WTC11 (cell line): ENCODE data around the gene ZNF556. TPM values are rescaled to one million over a fixed set of nuclear protein-coding genes. Genes with fewer than 3 reads are reported as not detected.

Experiments used
- CREM ChIP-seq: sonication (generic); formaldehyde crosslinking; IDR thresholded peaks from 2 replicates; pipeline ENCODE4 v1.8.1; 2022; ENCODE audit warnings: mild to moderate bottlenecking, missing genetic modification reagents, moderate library complexity
- E2F5 ChIP-seq: sonication (generic); formaldehyde crosslinking; IDR thresholded peaks from 2 replicates; pipeline ENCODE4 v1.8.1; 2022; ENCODE audit warnings: mild to moderate bottlenecking, moderate library complexity, missing genetic modification reagents
- EMX1 ChIP-seq: fragments of 250-450 bp; sonication (Bioruptor Pico); IDR thresholded peaks from 2 replicates; pipeline ENCODE4 v1.8.0; 2021; ENCODE audit warnings: mild to moderate bottlenecking
- FOXP1 ChIP-seq: sonication (generic); formaldehyde crosslinking; IDR thresholded peaks from 2 replicates; pipeline ENCODE4 v1.8.0; 2022; ENCODE audit warnings: missing genetic modification reagents, mild to moderate bottlenecking, moderate library complexity, borderline replicate concordance
- GTF2I ChIP-seq: fragments of 250-450 bp; sonication (Bioruptor Pico); conservative IDR thresholded peaks from 2 replicates; pipeline ENCODE4 v1.4.0; 2021; ENCODE audit warnings: mild to moderate bottlenecking
- IRF1 ChIP-seq: sonication (generic); formaldehyde crosslinking; IDR thresholded peaks from 2 replicates; pipeline ENCODE4 v1.8.0; 2023; ENCODE audit warnings: missing genetic modification reagents
- JAZF1 ChIP-seq: fragments of 250-450 bp; sonication (Bioruptor Pico); IDR thresholded peaks from 2 replicates; pipeline ENCODE4 v1.9.0; 2021; ENCODE audit warnings: moderate library complexity, mild to moderate bottlenecking, inconsistent platforms
- JUN ChIP-seq: sonication (generic); formaldehyde crosslinking; IDR thresholded peaks from 2 replicates; pipeline ENCODE4 v1.8.0; 2023; ENCODE audit warnings: mild to moderate bottlenecking, missing genetic modification reagents
- KAT7 ChIP-seq: sonication (generic); formaldehyde crosslinking; IDR thresholded peaks from 2 replicates; pipeline ENCODE4 v1.8.1; 2023; ENCODE audit warnings: missing genetic modification reagents, mild to moderate bottlenecking, borderline replicate concordance
- NR2C2 ChIP-seq: sonication (generic); formaldehyde crosslinking; IDR thresholded peaks from 2 replicates; pipeline ENCODE4 v1.8.0; 2022; ENCODE audit warnings: mild to moderate bottlenecking, missing genetic modification reagents
- RORB ChIP-seq: fragments of 250-450 bp; sonication (Bioruptor Pico); IDR thresholded peaks from 2 replicates; pipeline ENCODE4 v1.9.0; 2021; ENCODE audit warnings: mild to moderate bottlenecking
- TP53 ChIP-seq: sonication (generic); formaldehyde crosslinking; IDR thresholded peaks from 2 replicates; pipeline ENCODE4 v1.8.1; 2023; ENCODE audit warnings: mild to moderate bottlenecking, missing genetic modification reagents
- ZNF121 ChIP-seq: sonication (generic); formaldehyde crosslinking; IDR thresholded peaks from 2 replicates; pipeline ENCODE4 v1.8.0; 2023; ENCODE audit warnings: missing genetic modification reagents
- ZNF263 ChIP-seq: sonication (generic); formaldehyde crosslinking; IDR thresholded peaks from 2 replicates; pipeline ENCODE4 v1.8.1; 2022; ENCODE audit warnings: low read depth, mild to moderate bottlenecking, moderate library complexity, missing genetic modification reagents
- ZNF512 ChIP-seq: sonication (generic); formaldehyde crosslinking; IDR thresholded peaks from 2 replicates; pipeline ENCODE4 v1.8.1; 2022; ENCODE audit warnings: missing genetic modification reagents, borderline replicate concordance
- total RNA-seq: library from RNA; stranded (reverse); gene quantifications from 3 replicates; pipeline ENCODE4 v1.2.3, GENCODE V29; 2021
- TF ChIP-seq, protein P1 (sequence below): sonication (generic); formaldehyde crosslinking; IDR thresholded peaks from 2 replicates; pipeline ENCODE4 v1.8.0; 2023; ENCODE audit warnings: missing genetic modification reagents, mild to moderate bottlenecking, borderline replicate concordance
- TF ChIP-seq, protein P2 (sequence below): sonication (generic); formaldehyde crosslinking; IDR thresholded peaks from 2 replicates; pipeline ENCODE4 v1.8.1; 2023; ENCODE audit warnings: mild to moderate bottlenecking, moderate library complexity, missing genetic modification reagents
- TF ChIP-seq, protein P3 (sequence below): sonication (generic); formaldehyde crosslinking; IDR thresholded peaks from 2 replicates; pipeline ENCODE4 v1.8.1; 2022; ENCODE audit warnings: low read depth, missing genetic modification reagents, borderline replicate concordance

The ZNF556 gene
- total RNA-seq, 1 experiment from 2014 or later: 0.11 TPM

DNA sequence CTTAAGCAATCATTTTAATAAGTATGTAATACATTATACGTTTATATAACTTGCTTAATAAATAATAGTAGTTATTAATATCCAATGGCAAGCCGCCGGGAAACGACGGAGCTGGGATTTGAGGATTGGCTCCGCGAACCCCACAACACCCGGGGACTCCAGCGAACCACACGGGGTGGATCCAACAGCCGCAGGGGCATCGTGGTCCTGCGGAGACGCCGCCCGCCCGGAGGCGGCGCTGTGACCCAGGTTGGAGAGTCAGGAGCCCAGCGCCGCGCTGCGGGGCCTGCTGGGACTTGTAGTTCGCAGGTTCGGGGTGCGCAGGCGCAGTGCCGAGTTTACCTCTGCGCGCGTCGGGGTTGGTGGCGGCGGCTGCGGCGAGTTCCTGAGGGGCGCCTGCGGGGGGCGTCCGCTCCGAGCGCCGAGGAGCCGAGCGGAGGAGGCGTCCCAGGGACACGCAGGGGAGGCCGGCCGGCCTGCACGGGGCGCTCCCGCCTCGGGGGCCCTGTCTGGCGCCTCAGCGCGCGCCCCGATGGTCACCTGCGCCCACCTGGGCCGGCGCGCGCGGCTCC, 47.5 kb upstream of the ZNF556 start, which contains the start of gene ZNF554 (continued):
- TF ChIP-seq, protein P1, sequence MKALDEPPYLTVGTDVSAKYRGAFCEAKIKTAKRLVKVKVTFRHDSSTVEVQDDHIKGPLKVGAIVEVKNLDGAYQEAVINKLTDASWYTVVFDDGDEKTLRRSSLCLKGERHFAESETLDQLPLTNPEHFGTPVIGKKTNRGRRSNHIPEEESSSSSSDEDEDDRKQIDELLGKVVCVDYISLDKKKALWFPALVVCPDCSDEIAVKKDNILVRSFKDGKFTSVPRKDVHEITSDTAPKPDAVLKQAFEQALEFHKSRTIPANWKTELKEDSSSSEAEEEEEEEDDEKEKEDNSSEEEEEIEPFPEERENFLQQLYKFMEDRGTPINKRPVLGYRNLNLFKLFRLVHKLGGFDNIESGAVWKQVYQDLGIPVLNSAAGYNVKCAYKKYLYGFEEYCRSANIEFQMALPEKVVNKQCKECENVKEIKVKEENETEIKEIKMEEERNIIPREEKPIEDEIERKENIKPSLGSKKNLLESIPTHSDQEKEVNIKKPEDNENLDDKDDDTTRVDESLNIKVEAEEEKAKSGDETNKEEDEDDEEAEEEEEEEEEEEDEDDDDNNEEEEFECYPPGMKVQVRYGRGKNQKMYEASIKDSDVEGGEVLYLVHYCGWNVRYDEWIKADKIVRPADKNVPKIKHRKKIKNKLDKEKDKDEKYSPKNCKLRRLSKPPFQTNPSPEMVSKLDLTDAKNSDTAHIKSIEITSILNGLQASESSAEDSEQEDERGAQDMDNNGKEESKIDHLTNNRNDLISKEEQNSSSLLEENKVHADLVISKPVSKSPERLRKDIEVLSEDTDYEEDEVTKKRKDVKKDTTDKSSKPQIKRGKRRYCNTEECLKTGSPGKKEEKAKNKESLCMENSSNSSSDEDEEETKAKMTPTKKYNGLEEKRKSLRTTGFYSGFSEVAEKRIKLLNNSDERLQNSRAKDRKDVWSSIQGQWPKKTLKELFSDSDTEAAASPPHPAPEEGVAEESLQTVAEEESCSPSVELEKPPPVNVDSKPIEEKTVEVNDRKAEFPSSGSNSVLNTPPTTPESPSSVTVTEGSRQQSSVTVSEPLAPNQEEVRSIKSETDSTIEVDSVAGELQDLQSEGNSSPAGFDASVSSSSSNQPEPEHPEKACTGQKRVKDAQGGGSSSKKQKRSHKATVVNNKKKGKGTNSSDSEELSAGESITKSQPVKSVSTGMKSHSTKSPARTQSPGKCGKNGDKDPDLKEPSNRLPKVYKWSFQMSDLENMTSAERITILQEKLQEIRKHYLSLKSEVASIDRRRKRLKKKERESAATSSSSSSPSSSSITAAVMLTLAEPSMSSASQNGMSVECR: peak; percentile 51; the same call in 1 of the 2 replicates
- no peak for TF ChIP-seq NR2C2 (CRISPR knock-in tag)
- no peak for TF ChIP-seq JUN
- TF ChIP-seq EMX1: no peak
- peak; percentile 57; the same call in 1 of the 2 replicates for TF ChIP-seq CREM (CRISPR knock-in tag)
- TF ChIP-seq ZNF512 (CRISPR knock-in tag): no peak
- TF ChIP-seq FOXP1: peak; percentile 29
- no peak for TF ChIP-seq ZNF121 (CRISPR knock-in tag)
- no peak for TF ChIP-seq KAT7 (CRISPR knock-in tag)
- TF ChIP-seq GTF2I (CRISPR knock-in tag): no peak
- TF ChIP-seq IRF1 (CRISPR knock-in tag): no peak
- no peak for TF ChIP-seq JAZF1 (CRISPR knock-in tag)
- TF ChIP-seq, protein P2, sequence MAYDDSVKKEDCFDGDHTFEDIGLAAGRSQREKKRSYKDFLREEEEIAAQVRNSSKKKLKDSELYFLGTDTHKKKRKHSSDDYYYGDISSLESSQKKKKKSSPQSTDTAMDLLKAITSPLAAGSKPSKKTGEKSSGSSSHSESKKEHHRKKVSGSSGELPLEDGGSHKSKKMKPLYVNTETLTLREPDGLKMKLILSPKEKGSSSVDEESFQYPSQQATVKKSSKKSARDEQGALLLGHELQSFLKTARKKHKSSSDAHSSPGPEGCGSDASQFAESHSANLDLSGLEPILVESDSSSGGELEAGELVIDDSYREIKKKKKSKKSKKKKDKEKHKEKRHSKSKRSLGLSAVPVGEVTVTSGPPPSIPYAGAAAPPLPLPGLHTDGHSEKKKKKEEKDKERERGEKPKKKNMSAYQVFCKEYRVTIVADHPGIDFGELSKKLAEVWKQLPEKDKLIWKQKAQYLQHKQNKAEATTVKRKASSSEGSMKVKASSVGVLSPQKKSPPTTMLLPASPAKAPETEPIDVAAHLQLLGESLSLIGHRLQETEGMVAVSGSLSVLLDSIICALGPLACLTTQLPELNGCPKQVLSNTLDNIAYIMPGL: peak; percentile 83
- TF ChIP-seq RORB (CRISPR knock-in tag): no peak
- no peak for TF ChIP-seq E2F5 (CRISPR knock-in tag)
- TF ChIP-seq, protein P3, sequence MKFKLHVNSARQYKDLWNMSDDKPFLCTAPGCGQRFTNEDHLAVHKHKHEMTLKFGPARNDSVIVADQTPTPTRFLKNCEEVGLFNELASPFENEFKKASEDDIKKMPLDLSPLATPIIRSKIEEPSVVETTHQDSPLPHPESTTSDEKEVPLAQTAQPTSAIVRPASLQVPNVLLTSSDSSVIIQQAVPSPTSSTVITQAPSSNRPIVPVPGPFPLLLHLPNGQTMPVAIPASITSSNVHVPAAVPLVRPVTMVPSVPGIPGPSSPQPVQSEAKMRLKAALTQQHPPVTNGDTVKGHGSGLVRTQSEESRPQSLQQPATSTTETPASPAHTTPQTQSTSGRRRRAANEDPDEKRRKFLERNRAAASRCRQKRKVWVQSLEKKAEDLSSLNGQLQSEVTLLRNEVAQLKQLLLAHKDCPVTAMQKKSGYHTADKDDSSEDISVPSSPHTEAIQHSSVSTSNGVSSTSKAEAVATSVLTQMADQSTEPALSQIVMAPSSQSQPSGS (CRISPR knock-in tag): no peak
- no peak for TF ChIP-seq TP53 (CRISPR knock-in tag)
- no peak for TF ChIP-seq ZNF263 (CRISPR knock-in tag)
